HepG2 (cell line): ENCODE data around the gene SIVA1. TPM values are rescaled to one million over a fixed set of nuclear protein-coding genes. Genes with fewer than 3 reads are reported as not detected.

Source experiments
- ATAC-seq: fragments of 200-7000 bp; cut with Tn5 transposase; 3 replicates; pipeline ENCODE4 v1.9.1; 2020; ENCODE audit warnings: mild to moderate bottlenecking, moderate library complexity
- BruUV-seq: library from RNA; stranded (reverse); fragments of 400-500 nt; replicated peaks from 2 replicates; lab custom pipeline; 2021; lab: Mats Ljungman, UMichigan
- CTCF ChIA-PET: fragments of 300-600 bp; formaldehyde crosslinking; extraction: SDS; loops from one replicate; lab custom pipeline; 2021; ENCODE audit warnings: low total read pairs, inconsistent platforms, low intra/inter-chr PET ratio; lab: Yijun Ruan, JAX
- POLR2A ChIA-PET: fragments of 350-600 bp; sonication (Branson Sonifier 250); formaldehyde crosslinking; loops from one replicate; lab custom pipeline; 2020; ENCODE audit warnings: antibody characterized with exemption, inconsistent platforms; lab: Yijun Ruan, JAX
- DNase-seq: peaks from one replicate; pipeline ENCODE4 v3.0.0-alpha.2; 2015; ENCODE audit warnings: low spot score
- FAIRE-seq: peaks from 3 replicates; lab custom pipeline; 2011; peaks lifted over from hg19 to GRCh38; lab: Jason Lieb, UNC
- H2AFZ ChIP-seq: one replicate; pipeline ENCODE4 v1.6.1; 2011; ENCODE audit warnings: low read length, inconsistent platforms
- H3K27ac ChIP-seq: fragments of 300-600 bp; 3 replicates; pipeline ENCODE4 v1.8.0; 2011; ENCODE audit warnings: mixed run types, mild to moderate bottlenecking, mixed read lengths, low read length, inconsistent platforms; ENCODE audit not compliant: insufficient read depth; ENCODE audit errors: extremely low read length
- H3K27me3 ChIP-seq, 2 experiments: fragments of 200-600 bp in 1 of 2; 2 replicates in 1 of 2; 3 replicates in 1 of 2; pipeline versions ENCODE4 v1.6.0 to v1.8.0; 2011; ENCODE audit warnings: low read length in 2 of 2, mild to moderate bottlenecking in 2 of 2, moderate library complexity in 2 of 2, inconsistent platforms in 1 of 2; ENCODE audit not compliant: insufficient read depth in 2 of 2, control insufficient read depth in 1 of 2
- H3K36me3 ChIP-seq, 2 experiments: fragments of 200-600 bp in 1 of 2; replicated peaks in 1 of 2; 2 replicates in 1 of 2; 3 replicates in 1 of 2; pipeline versions ENCODE4 v1.5.1 to v1.8.0; 2011; ENCODE audit warnings: low read length in 2 of 2, inconsistent platforms in 1 of 2; ENCODE audit not compliant: insufficient read depth in 2 of 2, control insufficient read depth in 1 of 2
- H3K4me1 ChIP-seq: 2 replicates; pipeline ENCODE4 v1.5.1; 2012; ENCODE audit warnings: low read length, inconsistent platforms; ENCODE audit not compliant: insufficient read depth
- H3K4me2 ChIP-seq: 2 replicates; pipeline ENCODE4 v1.6.0; 2011; ENCODE audit warnings: low read depth, low read length, inconsistent platforms
- H3K4me3 ChIP-seq, 3 experiments: fragments of 200-600 bp in 1 of 3; sonication (generic), shearing (Covaris generic) in 1 of 3; replicated peaks in 1 of 3; 2 replicates each; pipeline ENCODE4 v1.5.1; 2011 to 2016; ENCODE audit warnings: low read length in 3 of 3, inconsistent platforms in 2 of 3, low read depth in 2 of 3, mild to moderate bottlenecking in 2 of 3, control low read depth in 1 of 3, mixed read lengths in 1 of 3; ENCODE audit not compliant: insufficient read depth in 1 of 3
- H3K79me2 ChIP-seq: one replicate; pipeline ENCODE4 v1.6.1; 2011; ENCODE audit warnings: low read length, inconsistent platforms; ENCODE audit not compliant: insufficient read depth
- H3K9ac ChIP-seq: 2 replicates; pipeline ENCODE4 v1.6.0; 2011; ENCODE audit warnings: mild to moderate bottlenecking, low read depth, low read length, inconsistent platforms; ENCODE audit not compliant: insufficient read depth
- H3K9me3 ChIP-seq: 2 replicates; pipeline ENCODE4 v1.5.1; 2012; ENCODE audit warnings: mild to moderate bottlenecking, low read length
- H4K20me1 ChIP-seq: 2 replicates; pipeline ENCODE4 v1.6.0; 2011; ENCODE audit warnings: inconsistent platforms, mild to moderate bottlenecking, low read length, moderate library complexity; ENCODE audit not compliant: insufficient read depth
- FOXO4 ChIP-seq: sonication (generic); formaldehyde crosslinking; conservative IDR thresholded peaks from 2 replicates; pipeline ENCODE4 v1.8.1; 2023; ENCODE audit warnings: missing genetic modification reagents
- HCFC1 ChIP-seq: fragments of 150-350 bp; IDR thresholded peaks from 2 replicates; pipeline ENCODE4 v1.6.1; 2014; ENCODE audit warnings: low read depth, low read length
- HHEX ChIP-seq: IDR thresholded peaks from 2 replicates; pipeline ENCODE4 v1.6.1; 2016; ENCODE audit warnings: control low read depth
- KLF6 ChIP-seq: IDR thresholded peaks from 2 replicates; pipeline ENCODE4 v1.8.0; 2016; ENCODE audit warnings: missing biosample characterization, missing genetic modification reagents
- MEF2D ChIP-seq: sonication (generic); formaldehyde crosslinking; IDR thresholded peaks from 2 replicates; pipeline ENCODE4 v1.5.1; 2020; ENCODE audit warnings: mild to moderate bottlenecking, missing genetic modification reagents
- POLR2AphosphoS2 ChIP-seq: IDR thresholded peaks from 2 replicates; pipeline ENCODE4 v1.6.1; 2011; ENCODE audit warnings: low read depth, low read length, improper control_type of control experiment
- RNF2 ChIP-seq: fragments of 450-650 bp; conservative IDR thresholded peaks from 2 replicates; pipeline ENCODE4 v1.6.1; 2016; ENCODE audit warnings: low read depth
- SALL2 ChIP-seq: sonication (generic); formaldehyde crosslinking; IDR thresholded peaks from 2 replicates; pipeline ENCODE4 v1.8.1; 2023; ENCODE audit warnings: mild to moderate bottlenecking, missing genetic modification reagents, inconsistent platforms
- SOX13 ChIP-seq, 3 experiments: fragments of 450-650 bp in 1 of 3; sonication (generic) in 1 of 3; formaldehyde crosslinking in 1 of 3; IDR thresholded peaks in 2 of 3; conservative IDR thresholded peaks in 1 of 3; 2 replicates each; pipeline versions ENCODE4 v1.5.0 to v1.6.1; 2016 to 2020; ENCODE audit warnings: antibody characterized with exemption in 1 of 3, mild to moderate bottlenecking in 1 of 3, missing compliant biosample characterization in 1 of 3, missing genetic modification reagents in 1 of 3, moderate library complexity in 1 of 3
- SRSF4 ChIP-seq: fragments of 200-400 bp; formaldehyde crosslinking; IDR thresholded peaks from one replicate; pipeline ENCODE4 v1.6.1; 2018; ENCODE audit warnings: mild to moderate bottlenecking, low read depth, low read length, moderate library complexity; ENCODE audit not compliant: poor library complexity, severe bottlenecking
- ZBTB25 ChIP-seq: IDR thresholded peaks from 2 replicates; pipeline ENCODE4 v1.6.1; 2018; ENCODE audit warnings: missing genetic modification reagents
- ZBTB38 ChIP-seq: sonication (generic); formaldehyde crosslinking; IDR thresholded peaks from 2 replicates; pipeline ENCODE4 v1.5.1; 2020; ENCODE audit warnings: mild to moderate bottlenecking, missing genetic modification reagents
- ZNF619 ChIP-seq: sonication (generic); formaldehyde crosslinking; IDR thresholded peaks from 2 replicates; pipeline ENCODE4 v1.4.0; 2020; ENCODE audit warnings: mild to moderate bottlenecking, missing genetic modification reagents
- ZNF740 ChIP-seq: sonication (generic); formaldehyde crosslinking; IDR thresholded peaks from 2 replicates; pipeline ENCODE4 v1.4.0; 2020; ENCODE audit warnings: missing genetic modification reagents
- ZNF777 ChIP-seq: sonication (generic); formaldehyde crosslinking; IDR thresholded peaks from 2 replicates; pipeline ENCODE4 v1.4.0; 2020; ENCODE audit warnings: missing genetic modification reagents
- ZSCAN12 ChIP-seq: sonication (generic); formaldehyde crosslinking; IDR thresholded peaks from 2 replicates; pipeline ENCODE4 v1.9.0; 2021; ENCODE audit warnings: mild to moderate bottlenecking, missing genetic modification reagents
- ZSCAN25 ChIP-seq: sonication (generic); formaldehyde crosslinking; IDR thresholded peaks from 2 replicates; pipeline ENCODE4 v1.8.0; 2022; ENCODE audit warnings: mild to moderate bottlenecking, missing genetic modification reagents
- WGBS: methylation state at CpG from one replicate; pipeline ENCODE4 v1.1.6; 2017; ENCODE audit warnings: low lambda C conversion rate; 5-methylcytosine and 5-hydroxymethylcytosine counted together
- in situ Hi-C: cut with HindIII; loops from 2 replicates; pipeline ENCODE4 v1.10.0; 2017; ENCODE audit warnings: low pct_unique_long_range_greater_than_20kb; ENCODE audit not compliant: extremely low pct_ligation_motif_present
- intact Hi-C: fragments of 100-400 bp; cut with micrococcal nuclease; formaldehyde crosslinking; loops from one replicate; pipeline ENCODE4 v1.10.0; 2022; ENCODE audit not compliant: unreplicated experiment
- polyA plus RNA-seq, 8 experiments: library from polyadenylated mRNA; depleted of rRNA in 3 of 8; stranded (reverse) in 7 of 8; unstranded in 1 of 8; fragments of >200 nt; fragmentation: Illumina TruSeq in 4 of 8; extraction: Trizol in 4 of 8; gene quantifications; 2 replicates each; pipeline versions ENCODE4 v1.2.1 to v1.2.3, GENCODE V29; 2011 to 2016; ENCODE audit warnings: low read depth in 4 of 8, missing spikeins in 1 of 8, mixed read lengths in 1 of 8; ENCODE audit not compliant: insufficient read depth in 1 of 8
- total RNA-seq, 5 experiments: library from RNA; depleted of rRNA; stranded (reverse); fragments of >200 nt; fragmentation: Illumina TruSeq; extraction: Trizol; gene quantifications; 2 replicates each; pipeline ENCODE4 v1.2.3, GENCODE V29; 2016; ENCODE audit warnings: low read depth in 1 of 5
- TF ChIP-seq, protein P1 (sequence below): sonication (generic); formaldehyde crosslinking; IDR thresholded peaks from 2 replicates; pipeline ENCODE4 v1.4.0; 2020; ENCODE audit warnings: missing genetic modification reagents
- TF ChIP-seq, protein P2 (sequence below): sonication (generic); formaldehyde crosslinking; IDR thresholded peaks from 2 replicates; pipeline ENCODE4 v1.4.0; 2020; ENCODE audit warnings: missing genetic modification reagents

The SIVA1 gene
- total and polyA plus RNA-seq, 2 of the 13 experiments (the other 11 are each of a cell fraction or from before 2014, with no cell fraction given): 123 to 186 TPM

GRCh38 chr14:104747876-104748275 is 5.1 kb upstream of the SIVA1 start:
- intact Hi-C loops: no loop called here
- Histone ChIP-seq H3K4me2 (no peak overlapping the region), H2AFZ (no peak overlapping the region), H3K9ac (no peak overlapping the region), H3K4me3 (no peak overlapping the region), H3K27ac (no peak overlapping the region), H3K79me2 (no peaks in the 10 kb centered on the region), H3K4me1 (peaks cover 67% of the 10 kb centered on the region), H3K9me3 (no peaks in the 10 kb centered on the region), H3K36me3 (no peaks in the 10 kb centered on the region; a peak in 1 of 5 replicates), H4K20me1 (no peaks in the 10 kb centered on the region), H3K27me3 (no peaks in the 10 kb centered on the region)
- ChIA-PET POLR2A (no interaction called here), CTCF (no interaction called here)
- ATAC-seq: no peak
- BruUV-seq: no TSS peak
- WGBS: 87% methylated on average over 8 of the region's 9 CpGs
- FAIRE-seq: no peak
- DNase-seq: no peak
- in situ Hi-C loops: no loop called here
- TF ChIP-seq RNF2 (no peak), ZNF777 (CRISPR knock-in tag) (no peak), ZBTB38 (CRISPR knock-in tag) (peak; percentile 71), ZSCAN12 (CRISPR knock-in tag) (no peak), KLF6 (CRISPR knock-in tag) (no peak), MEF2D (CRISPR knock-in tag) (no peak), SALL2 (CRISPR knock-in tag) (no peak), SRSF4 (no peak), ZBTB25 (CRISPR knock-in tag) (no peak), FOXO4 (CRISPR knock-in tag) (no peak), HHEX (CRISPR knock-in tag) (no peak), POLR2AphosphoS2 (no peak), ZNF619 (CRISPR knock-in tag) (no peak), SOX13 (IDR thresholded peaks at IDR 0.05) (no peak), SOX13 (CRISPR knock-in tag; conservative IDR thresholded peaks at IDR 0.05 in 1 of 2, IDR thresholded peaks at IDR 0.05 in 1 of 2) (no peak), HCFC1 (no peak), ZSCAN25 (CRISPR knock-in tag) (no peak), ZNF740 (CRISPR knock-in tag) (no peak)
- TF ChIP-seq, protein P1, sequence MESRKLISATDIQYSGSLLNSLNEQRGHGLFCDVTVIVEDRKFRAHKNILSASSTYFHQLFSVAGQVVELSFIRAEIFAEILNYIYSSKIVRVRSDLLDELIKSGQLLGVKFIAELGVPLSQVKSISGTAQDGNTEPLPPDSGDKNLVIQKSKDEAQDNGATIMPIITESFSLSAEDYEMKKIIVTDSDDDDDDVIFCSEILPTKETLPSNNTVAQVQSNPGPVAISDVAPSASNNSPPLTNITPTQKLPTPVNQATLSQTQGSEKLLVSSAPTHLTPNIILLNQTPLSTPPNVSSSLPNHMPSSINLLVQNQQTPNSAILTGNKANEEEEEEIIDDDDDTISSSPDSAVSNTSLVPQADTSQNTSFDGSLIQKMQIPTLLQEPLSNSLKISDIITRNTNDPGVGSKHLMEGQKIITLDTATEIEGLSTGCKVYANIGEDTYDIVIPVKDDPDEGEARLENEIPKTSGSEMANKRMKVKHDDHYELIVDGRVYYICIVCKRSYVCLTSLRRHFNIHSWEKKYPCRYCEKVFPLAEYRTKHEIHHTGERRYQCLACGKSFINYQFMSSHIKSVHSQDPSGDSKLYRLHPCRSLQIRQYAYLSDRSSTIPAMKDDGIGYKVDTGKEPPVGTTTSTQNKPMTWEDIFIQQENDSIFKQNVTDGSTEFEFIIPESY (CRISPR knock-in tag): 0 out of 2 replicates have a peak, but pooled peaks have one; percentile 15
- TF ChIP-seq, protein P2, sequence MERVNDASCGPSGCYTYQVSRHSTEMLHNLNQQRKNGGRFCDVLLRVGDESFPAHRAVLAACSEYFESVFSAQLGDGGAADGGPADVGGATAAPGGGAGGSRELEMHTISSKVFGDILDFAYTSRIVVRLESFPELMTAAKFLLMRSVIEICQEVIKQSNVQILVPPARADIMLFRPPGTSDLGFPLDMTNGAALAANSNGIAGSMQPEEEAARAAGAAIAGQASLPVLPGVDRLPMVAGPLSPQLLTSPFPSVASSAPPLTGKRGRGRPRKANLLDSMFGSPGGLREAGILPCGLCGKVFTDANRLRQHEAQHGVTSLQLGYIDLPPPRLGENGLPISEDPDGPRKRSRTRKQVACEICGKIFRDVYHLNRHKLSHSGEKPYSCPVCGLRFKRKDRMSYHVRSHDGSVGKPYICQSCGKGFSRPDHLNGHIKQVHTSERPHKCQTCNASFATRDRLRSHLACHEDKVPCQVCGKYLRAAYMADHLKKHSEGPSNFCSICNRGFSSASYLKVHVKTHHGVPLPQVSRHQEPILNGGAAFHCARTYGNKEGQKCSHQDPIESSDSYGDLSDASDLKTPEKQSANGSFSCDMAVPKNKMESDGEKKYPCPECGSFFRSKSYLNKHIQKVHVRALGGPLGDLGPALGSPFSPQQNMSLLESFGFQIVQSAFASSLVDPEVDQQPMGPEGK (CRISPR knock-in tag): no peak
